HepG2 (cell line): ENCODE results near the gene MIB1. TPM values are rescaled to one million over a fixed set of nuclear protein-coding genes. Genes with fewer than 3 reads are reported as not detected.

Experiments used
- ATAC-seq: fragments of 200-7000 bp; cut with Tn5 transposase; 3 replicates; pipeline ENCODE4 v1.9.1; 2020; ENCODE audit warnings: mild to moderate bottlenecking, moderate library complexity
- BruUV-seq: library from RNA; stranded (reverse); fragments of 400-500 nt; replicated peaks from 2 replicates; lab custom pipeline; 2021; lab: Mats Ljungman, UMichigan
- CTCF ChIA-PET: fragments of 300-600 bp; formaldehyde crosslinking; extraction: SDS; loops from one replicate; lab custom pipeline; 2021; ENCODE audit warnings: low total read pairs, inconsistent platforms, low intra/inter-chr PET ratio; lab: Yijun Ruan, JAX
- POLR2A ChIA-PET: fragments of 350-600 bp; sonication (Branson Sonifier 250); formaldehyde crosslinking; loops from one replicate; lab custom pipeline; 2020; ENCODE audit warnings: antibody characterized with exemption, inconsistent platforms; lab: Yijun Ruan, JAX
- DNase-seq: peaks from one replicate; pipeline ENCODE4 v3.0.0-alpha.2; 2015; ENCODE audit warnings: low spot score
- FAIRE-seq: peaks from 3 replicates; lab custom pipeline; 2011; peaks lifted over from hg19 to GRCh38; lab: Jason Lieb, UNC
- H2AFZ ChIP-seq: one replicate; pipeline ENCODE4 v1.6.1; 2011; ENCODE audit warnings: low read length, inconsistent platforms
- H3K27ac ChIP-seq: fragments of 300-600 bp; 3 replicates; pipeline ENCODE4 v1.8.0; 2011; ENCODE audit warnings: mixed run types, mild to moderate bottlenecking, mixed read lengths, low read length, inconsistent platforms; ENCODE audit not compliant: insufficient read depth; ENCODE audit errors: extremely low read length
- H3K27me3 ChIP-seq, 2 experiments: fragments of 200-600 bp in 1 of 2; 2 replicates in 1 of 2; 3 replicates in 1 of 2; pipeline versions ENCODE4 v1.6.0 to v1.8.0; 2011; ENCODE audit warnings: low read length in 2 of 2, mild to moderate bottlenecking in 2 of 2, moderate library complexity in 2 of 2, inconsistent platforms in 1 of 2; ENCODE audit not compliant: insufficient read depth in 2 of 2, control insufficient read depth in 1 of 2
- H3K36me3 ChIP-seq, 2 experiments: fragments of 200-600 bp in 1 of 2; replicated peaks in 1 of 2; 2 replicates in 1 of 2; 3 replicates in 1 of 2; pipeline versions ENCODE4 v1.5.1 to v1.8.0; 2011; ENCODE audit warnings: low read length in 2 of 2, inconsistent platforms in 1 of 2; ENCODE audit not compliant: insufficient read depth in 2 of 2, control insufficient read depth in 1 of 2
- H3K4me1 ChIP-seq: 2 replicates; pipeline ENCODE4 v1.5.1; 2012; ENCODE audit warnings: low read length, inconsistent platforms; ENCODE audit not compliant: insufficient read depth
- H3K4me2 ChIP-seq: 2 replicates; pipeline ENCODE4 v1.6.0; 2011; ENCODE audit warnings: low read depth, low read length, inconsistent platforms
- H3K4me3 ChIP-seq, 3 experiments: fragments of 200-600 bp in 1 of 3; sonication (generic), shearing (Covaris generic) in 1 of 3; replicated peaks in 1 of 3; 2 replicates each; pipeline ENCODE4 v1.5.1; 2011 to 2016; ENCODE audit warnings: low read length in 3 of 3, inconsistent platforms in 2 of 3, low read depth in 2 of 3, mild to moderate bottlenecking in 2 of 3, control low read depth in 1 of 3, mixed read lengths in 1 of 3; ENCODE audit not compliant: insufficient read depth in 1 of 3
- H3K79me2 ChIP-seq: one replicate; pipeline ENCODE4 v1.6.1; 2011; ENCODE audit warnings: low read length, inconsistent platforms; ENCODE audit not compliant: insufficient read depth
- H3K9ac ChIP-seq: 2 replicates; pipeline ENCODE4 v1.6.0; 2011; ENCODE audit warnings: mild to moderate bottlenecking, low read depth, low read length, inconsistent platforms; ENCODE audit not compliant: insufficient read depth
- H3K9me3 ChIP-seq: 2 replicates; pipeline ENCODE4 v1.5.1; 2012; ENCODE audit warnings: mild to moderate bottlenecking, low read length
- H4K20me1 ChIP-seq: 2 replicates; pipeline ENCODE4 v1.6.0; 2011; ENCODE audit warnings: inconsistent platforms, mild to moderate bottlenecking, low read length, moderate library complexity; ENCODE audit not compliant: insufficient read depth
- ATF6 ChIP-seq: sonication (generic); formaldehyde crosslinking; conservative IDR thresholded peaks from 2 replicates; pipeline ENCODE4 v1.4.0; 2020; ENCODE audit warnings: missing genetic modification reagents
- CAMTA2 ChIP-seq: sonication (generic); formaldehyde crosslinking; IDR thresholded peaks from 2 replicates; pipeline ENCODE4 v1.4.0; 2020; ENCODE audit warnings: mild to moderate bottlenecking, missing genetic modification reagents, borderline replicate concordance
- EHMT2 ChIP-seq: fragments of 200-600 bp; sonication (generic); IDR thresholded peaks from 2 replicates; pipeline ENCODE4 v1.7.0; 2017; ENCODE audit warnings: antibody characterized with exemption, low read depth, low read length, borderline replicate concordance
- HIVEP1 ChIP-seq: sonication (generic); formaldehyde crosslinking; IDR thresholded peaks from 2 replicates; pipeline ENCODE4 v1.4.0; 2020; ENCODE audit warnings: mild to moderate bottlenecking, missing genetic modification reagents
- KMT2A ChIP-seq: sonication (generic); formaldehyde crosslinking; IDR thresholded peaks from 2 replicates; pipeline ENCODE4 v1.4.0; 2020; ENCODE audit warnings: missing genetic modification reagents
- LCORL ChIP-seq, 2 experiments: fragments of 450-650 bp in 1 of 2; sonication (generic) in 1 of 2; formaldehyde crosslinking in 1 of 2; IDR thresholded peaks; 2 replicates each; pipeline versions ENCODE4 v1.5.0 to v1.6.1; 2017 to 2020; ENCODE audit warnings: antibody characterized with exemption in 1 of 2, missing genetic modification reagents in 1 of 2
- NR2F1 ChIP-seq, 2 experiments: fragments of 450-650 bp in 1 of 2; formaldehyde crosslinking in 1 of 2; IDR thresholded peaks; 2 replicates each; pipeline versions ENCODE4 v1.5.0 to v1.6.1; 2016 to 2020; ENCODE audit warnings: mild to moderate bottlenecking in 1 of 2, missing compliant biosample characterization in 1 of 2, missing genetic modification reagents in 1 of 2, moderate library complexity in 1 of 2
- SAP130 ChIP-seq: IDR thresholded peaks from 2 replicates; pipeline ENCODE4 v1.6.1; 2016; ENCODE audit warnings: low read depth
- SKI ChIP-seq: fragments of 450-650 bp; IDR thresholded peaks from one replicate; pipeline ENCODE4 v1.6.1; 2018; ENCODE audit warnings: mild to moderate bottlenecking; ENCODE audit not compliant: partially characterized antibody
- TGIF2 ChIP-seq: IDR thresholded peaks from 2 replicates; pipeline ENCODE4 v1.6.1; 2016; ENCODE audit warnings: control low read depth, missing compliant biosample characterization
- ZNF33A ChIP-seq: sonication (generic); formaldehyde crosslinking; IDR thresholded peaks from 2 replicates; pipeline ENCODE4 v1.5.1; 2020; ENCODE audit warnings: missing genetic modification reagents, mild to moderate bottlenecking, moderate library complexity, borderline replicate concordance
- ZNF580 ChIP-seq: IDR thresholded peaks from 2 replicates; pipeline ENCODE4 v1.6.1; 2016; ENCODE audit warnings: low read depth, borderline replicate concordance
- WGBS: methylation state at CpG from one replicate; pipeline ENCODE4 v1.1.6; 2017; ENCODE audit warnings: low lambda C conversion rate; 5-methylcytosine and 5-hydroxymethylcytosine counted together
- in situ Hi-C: cut with HindIII; loops from 2 replicates; pipeline ENCODE4 v1.10.0; 2017; ENCODE audit warnings: low pct_unique_long_range_greater_than_20kb; ENCODE audit not compliant: extremely low pct_ligation_motif_present
- intact Hi-C: fragments of 100-400 bp; cut with micrococcal nuclease; formaldehyde crosslinking; loops from one replicate; pipeline ENCODE4 v1.10.0; 2022; ENCODE audit not compliant: unreplicated experiment
- polyA plus RNA-seq, 8 experiments: library from polyadenylated mRNA; depleted of rRNA in 3 of 8; stranded (reverse) in 7 of 8; unstranded in 1 of 8; fragments of >200 nt; fragmentation: Illumina TruSeq in 4 of 8; extraction: Trizol in 4 of 8; gene quantifications; 2 replicates each; pipeline versions ENCODE4 v1.2.1 to v1.2.3, GENCODE V29; 2011 to 2016; ENCODE audit warnings: low read depth in 4 of 8, missing spikeins in 1 of 8, mixed read lengths in 1 of 8; ENCODE audit not compliant: insufficient read depth in 1 of 8
- total RNA-seq, 5 experiments: library from RNA; depleted of rRNA; stranded (reverse); fragments of >200 nt; fragmentation: Illumina TruSeq; extraction: Trizol; gene quantifications; 2 replicates each; pipeline ENCODE4 v1.2.3, GENCODE V29; 2016; ENCODE audit warnings: low read depth in 1 of 5

MIB1 gene
- total and polyA plus RNA-seq, 2 of the 13 experiments (the other 11 are each of a cell fraction or from before 2014, with no cell fraction given), result 12.0 to 47.0 TPM

GRCh38 chr18:21703241-21703820 lies 37.3 kb upstream of the MIB1 start:
- Histone ChIP-seq H3K9ac (peak overlapping the region; percentile 90), H3K4me3 (peak overlapping the region; percentile 76 to 90 (median 85)), H3K36me3 (peaks cover 2 to 8% of the 10 kb centered on the region in 2 experiments; a peak in 2 of 5 replicates), H2AFZ (peak overlapping the region; percentile 56), H3K4me1 (peaks cover 52% of the 10 kb centered on the region), H3K79me2 (peaks cover 12% of the 10 kb centered on the region), H3K27me3 (no peaks in the 10 kb centered on the region; a peak in 1 of 5 replicates), H3K27ac (peak overlapping the region; percentile 89), H3K9me3 (no peaks in the 10 kb centered on the region), H3K4me2 (peak overlapping the region; percentile 86), H4K20me1 (no peaks in the 10 kb centered on the region)
- TF ChIP-seq EHMT2, result no peak
- no peak for TF ChIP-seq TGIF2 (CRISPR knock-in tag)
- TF ChIP-seq LCORL (IDR thresholded peaks at IDR 0.05), result no peak
- 0 out of 2 replicates have a peak, but pooled peaks have one; percentile 16 for TF ChIP-seq LCORL (CRISPR knock-in tag; IDR thresholded peaks at IDR 0.05)
- TF ChIP-seq ZNF33A (CRISPR knock-in tag), result no peak
- no peak for TF ChIP-seq NR2F1 (CRISPR knock-in tag; IDR thresholded peaks at IDR 0.05)
- peak; percentile 38; the same call in 1 of the 2 replicates for TF ChIP-seq KMT2A (CRISPR knock-in tag)
- TF ChIP-seq HIVEP1 (CRISPR knock-in tag), result 0 out of 2 replicates have a peak, but pooled peaks have one; percentile 45
- TF ChIP-seq ZNF580 (CRISPR knock-in tag), result 0 out of 2 replicates have a peak, but pooled peaks have one; percentile 17
- TF ChIP-seq SKI, result no peak
- no peak for TF ChIP-seq ATF6 (CRISPR knock-in tag)
- peak; percentile 23 for TF ChIP-seq SAP130
- TF ChIP-seq CAMTA2 (CRISPR knock-in tag), result no peak
- no peak for DNase-seq
- BruUV-seq, result no TSS peak
- 7% methylated on average over 16 of the region's 17 CpGs for WGBS
- CTCF ChIA-PET, result no interaction called here
- in situ Hi-C loops, result no loop called here
- no peak for FAIRE-seq
- intact Hi-C loops, result loop anchor here (5.0 kb wide), 1 partner anchor 91 kb away; the partner anchor contains the start of gene SNRPD1
- POLR2A ChIA-PET, result no interaction called here
- no peak for ATAC-seq
